WI38 (cell line): ENCODE data around the gene TSPAN18.
A peak's percentile ranks its signal among the peaks of the same experiment; 100 is the strongest.

Experiments
- H3K4me3 ChIP-seq: 2 replicates; pipeline ENCODE4 v1.5.1; 2011; ENCODE audit warnings: low read depth, mild to moderate bottlenecking, control low read depth, low read length
- TF ChIP-seq, protein P1 (sequence below): IDR thresholded peaks from 2 replicates; pipeline ENCODE4 v1.5.1; 2012; ENCODE audit warnings: low read depth, mild to moderate bottlenecking, control low read depth, low read length

The TSPAN18 gene

DNA sequence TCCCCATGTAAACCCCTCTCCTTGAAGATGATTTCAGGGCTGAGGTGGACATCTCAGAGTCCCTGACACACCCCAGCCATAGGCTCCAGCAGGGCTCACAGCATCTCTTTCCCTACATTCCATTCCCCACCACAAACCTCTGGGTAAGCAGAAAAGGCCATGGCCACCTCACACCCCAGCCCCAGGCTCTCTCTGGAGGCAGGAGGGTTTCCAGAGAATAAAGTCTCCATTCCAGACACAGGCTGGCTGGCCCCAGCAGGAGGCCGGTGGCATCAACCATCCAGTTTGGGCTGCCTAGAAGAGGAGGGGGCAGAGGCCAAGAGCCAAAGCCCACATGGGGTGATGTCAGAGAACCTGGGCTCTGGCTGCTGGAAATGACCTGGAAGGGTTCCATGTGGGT is 162.5 kb downstream of the TSPAN18 start:
- H3K4me3 ChIP-seq: no peak overlapping the region
- TF ChIP-seq, protein P1, sequence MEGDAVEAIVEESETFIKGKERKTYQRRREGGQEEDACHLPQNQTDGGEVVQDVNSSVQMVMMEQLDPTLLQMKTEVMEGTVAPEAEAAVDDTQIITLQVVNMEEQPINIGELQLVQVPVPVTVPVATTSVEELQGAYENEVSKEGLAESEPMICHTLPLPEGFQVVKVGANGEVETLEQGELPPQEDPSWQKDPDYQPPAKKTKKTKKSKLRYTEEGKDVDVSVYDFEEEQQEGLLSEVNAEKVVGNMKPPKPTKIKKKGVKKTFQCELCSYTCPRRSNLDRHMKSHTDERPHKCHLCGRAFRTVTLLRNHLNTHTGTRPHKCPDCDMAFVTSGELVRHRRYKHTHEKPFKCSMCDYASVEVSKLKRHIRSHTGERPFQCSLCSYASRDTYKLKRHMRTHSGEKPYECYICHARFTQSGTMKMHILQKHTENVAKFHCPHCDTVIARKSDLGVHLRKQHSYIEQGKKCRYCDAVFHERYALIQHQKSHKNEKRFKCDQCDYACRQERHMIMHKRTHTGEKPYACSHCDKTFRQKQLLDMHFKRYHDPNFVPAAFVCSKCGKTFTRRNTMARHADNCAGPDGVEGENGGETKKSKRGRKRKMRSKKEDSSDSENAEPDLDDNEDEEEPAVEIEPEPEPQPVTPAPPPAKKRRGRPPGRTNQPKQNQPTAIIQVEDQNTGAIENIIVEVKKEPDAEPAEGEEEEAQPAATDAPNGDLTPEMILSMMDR: no peak

DNA sequence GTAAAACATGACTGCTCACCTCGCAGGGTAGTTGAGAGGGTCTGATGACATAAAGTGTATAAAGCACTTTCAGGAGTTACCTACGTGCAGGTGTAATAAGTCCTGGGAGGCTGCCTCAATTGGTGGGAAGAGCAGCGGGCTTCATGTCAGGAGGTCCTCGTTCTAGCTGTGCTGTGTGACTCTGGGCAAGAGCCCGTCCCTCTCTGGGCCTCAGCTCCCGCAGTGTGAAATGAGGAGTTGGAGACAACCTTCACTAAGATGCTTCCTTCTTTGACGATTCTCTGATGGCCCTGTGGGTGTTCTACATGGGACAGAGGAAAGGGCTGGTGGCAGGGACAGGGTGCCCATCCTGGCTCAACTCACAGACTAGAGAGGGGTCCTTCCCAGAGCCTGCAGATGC is 166.1 kb downstream of the TSPAN18 start:
- TF ChIP-seq, protein P1: no peak
- no peak overlapping the region for H3K4me3 ChIP-seq

GRCh38 chr11:44893308-44893822 is 166.6 kb downstream of the TSPAN18 start:
- TF ChIP-seq, protein P1: no peak
- no peak overlapping the region for H3K4me3 ChIP-seq

DNA sequence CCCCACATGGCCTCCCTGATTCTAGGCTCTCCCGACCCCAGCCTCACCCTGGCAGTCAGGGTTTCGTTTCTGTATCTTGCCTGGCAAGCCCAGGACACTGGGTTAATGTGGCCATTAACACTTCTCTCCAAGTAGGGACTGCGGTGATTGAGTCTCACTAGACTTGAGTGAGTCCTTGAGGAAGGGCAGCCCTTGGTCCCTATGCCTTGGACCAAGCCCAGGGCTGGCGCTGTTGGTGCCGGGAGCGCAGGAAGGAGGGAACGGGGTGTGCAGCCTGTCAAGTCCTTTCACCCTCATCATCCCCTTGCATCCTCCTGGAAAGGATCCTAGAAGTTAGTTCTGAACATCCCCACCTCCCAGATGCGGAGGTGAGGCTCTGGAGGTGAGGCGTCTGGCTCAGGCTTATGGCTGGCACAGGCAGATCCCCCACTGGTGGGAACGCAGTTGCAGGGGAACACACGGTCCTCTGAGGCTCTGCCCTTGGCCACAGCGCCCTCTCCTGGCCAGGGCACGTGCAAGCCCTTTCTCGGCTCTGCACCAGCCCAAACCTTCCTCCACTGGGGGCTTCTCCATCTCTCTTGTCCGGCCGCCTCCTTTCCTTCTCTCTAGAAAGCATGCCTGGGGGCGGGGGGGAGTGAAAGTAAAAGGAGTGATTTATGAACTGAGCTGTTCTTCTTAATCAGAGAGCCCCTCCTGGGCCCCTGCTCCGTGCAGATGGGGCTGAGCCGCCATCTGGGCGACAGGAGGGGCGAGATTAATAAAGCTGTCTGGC is 167.3 kb downstream of the TSPAN18 start:
- TF ChIP-seq, protein P1: peak; percentile 83
- no peak overlapping the region for H3K4me3 ChIP-seq

DNA sequence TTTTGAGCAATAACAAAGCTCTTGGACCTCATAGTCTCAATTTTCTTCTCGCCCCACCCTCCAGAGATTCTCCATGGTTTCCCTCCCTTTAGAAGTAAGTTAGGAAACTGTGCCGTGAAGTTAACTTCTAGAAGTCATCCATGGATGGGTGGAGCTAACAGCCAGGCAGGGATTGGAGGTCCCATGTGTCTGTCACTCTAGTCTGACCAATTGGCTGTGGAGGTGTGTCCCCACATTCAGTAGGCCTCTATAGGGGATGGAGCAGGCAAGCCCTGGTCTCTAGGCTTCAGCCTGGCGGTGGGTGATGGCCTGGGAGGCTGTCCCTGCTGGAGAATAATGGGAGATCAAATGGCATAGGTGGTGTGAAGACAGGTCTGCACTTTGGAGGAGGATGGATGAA is 173.2 kb downstream of the TSPAN18 start:
- TF ChIP-seq, protein P1: no peak
- no peak overlapping the region for H3K4me3 ChIP-seq

DNA sequence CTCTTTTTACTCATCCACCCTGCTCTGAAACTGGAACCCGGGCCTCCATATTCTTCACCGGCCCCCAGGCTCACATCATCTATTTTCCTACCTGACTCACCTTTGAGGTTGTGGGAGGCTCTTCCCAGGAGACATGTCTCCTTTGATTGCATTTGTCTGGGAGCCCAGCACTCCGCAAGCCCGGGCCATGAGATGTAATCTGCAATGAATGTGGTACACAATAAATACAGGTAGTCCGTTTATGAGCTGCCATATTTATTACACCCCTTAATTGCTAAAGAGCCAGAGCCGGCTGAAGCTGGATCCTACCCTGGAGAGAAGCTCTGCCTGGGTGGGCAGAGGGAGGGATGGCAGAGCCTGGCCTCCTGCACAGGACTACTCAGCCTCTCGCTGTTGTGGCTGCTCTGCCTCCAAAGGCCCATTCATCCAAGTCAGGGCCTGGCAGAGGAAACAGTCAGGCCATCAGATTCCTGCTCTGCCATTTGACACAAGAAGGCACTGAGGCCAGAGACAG is 174.4 kb downstream of the TSPAN18 start:
- no peak overlapping the region for H3K4me3 ChIP-seq
- TF ChIP-seq, protein P1: no peak

- no peak overlapping the region for H3K4me3 ChIP-seq
- TF ChIP-seq, protein P1: no peak
Observed at GRCh38 chr11:44901786-44902185, 175.0 kb downstream of the TSPAN18 start.
